NCI-H187 treated with DMSO at 0.1 percent for 48 hours (cell line): ENCODE results near the gene FGF14.

Experiments used
- DNase-seq: peaks from one replicate; lab custom pipeline; 2025; lab: John Stamatoyannopoulos, UW

Gene FGF14

DNA sequence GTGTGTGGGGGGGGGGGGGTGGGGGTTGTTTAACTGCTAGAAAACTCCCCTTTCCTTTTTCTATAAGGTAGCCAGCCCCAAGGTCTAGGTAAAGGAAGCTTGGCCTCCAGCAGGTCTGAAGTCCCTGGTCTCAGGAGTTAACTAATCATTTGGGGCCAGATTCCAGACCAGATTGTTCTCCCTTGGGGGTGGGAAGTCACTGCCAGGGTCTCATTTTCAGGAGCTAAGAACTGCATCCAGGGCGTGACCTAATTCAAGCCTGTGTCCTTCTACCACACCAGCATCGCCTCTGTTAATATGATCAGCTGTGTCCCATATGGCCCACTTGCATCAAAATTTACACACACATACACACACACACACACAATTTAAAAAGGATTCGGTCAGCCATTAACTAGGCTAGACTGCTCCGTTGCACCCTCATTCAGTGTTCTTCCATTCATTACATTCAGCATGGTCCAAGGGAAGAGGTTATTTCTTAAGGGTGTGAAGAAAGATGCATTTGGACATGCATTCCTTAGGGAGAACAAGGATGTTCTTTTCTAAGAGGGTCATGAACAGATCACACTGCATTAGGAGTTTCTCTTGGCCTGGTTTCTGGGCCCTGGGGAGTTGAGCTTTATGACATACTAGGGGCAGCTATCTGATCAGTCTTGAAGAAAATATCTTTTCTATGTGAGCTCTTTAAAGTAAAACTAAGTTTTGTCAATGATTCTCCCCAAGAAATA lies 91.0 kb downstream of the FGF14 start:
- no peak for DNase-seq

DNA sequence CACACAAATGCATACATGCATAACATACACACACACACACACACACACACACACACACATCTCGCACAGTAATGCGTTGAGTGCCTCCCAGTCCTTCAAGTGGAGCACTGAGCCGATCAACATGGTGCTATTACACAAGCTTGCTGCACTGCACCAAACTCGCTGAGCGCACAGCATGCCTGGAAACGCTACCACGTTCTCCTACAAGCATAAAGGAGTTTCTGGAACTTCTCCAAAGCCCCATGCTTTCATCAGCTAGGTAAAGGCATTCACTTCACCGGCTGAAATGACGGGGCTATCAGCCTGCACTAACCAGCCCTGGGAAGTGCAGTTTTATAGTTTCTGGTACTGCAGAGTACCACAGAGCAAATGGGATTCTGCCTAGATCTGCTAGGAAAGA lies 92.7 kb downstream of the FGF14 start:
- DNase-seq: no peak

DNA sequence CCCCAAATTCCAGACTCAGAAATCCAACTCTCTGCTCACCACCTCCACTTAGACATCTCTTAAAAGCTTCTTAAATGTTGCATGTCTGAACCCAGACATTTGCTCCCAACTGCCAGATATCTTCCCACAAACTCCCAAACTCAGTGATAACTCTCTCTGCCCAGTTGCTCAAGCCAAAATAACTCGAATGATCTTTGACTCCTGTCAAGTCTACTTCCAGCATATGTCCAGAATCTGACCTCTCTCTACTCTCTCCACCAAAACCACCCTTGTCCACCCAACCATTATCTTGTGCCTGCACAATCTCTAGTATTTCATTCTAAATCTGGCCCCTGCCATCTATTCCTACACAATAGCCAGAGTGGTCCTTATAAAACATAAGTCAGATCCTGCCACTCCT lies 99.3 kb downstream of the FGF14 start:
- no peak for DNase-seq

DNA sequence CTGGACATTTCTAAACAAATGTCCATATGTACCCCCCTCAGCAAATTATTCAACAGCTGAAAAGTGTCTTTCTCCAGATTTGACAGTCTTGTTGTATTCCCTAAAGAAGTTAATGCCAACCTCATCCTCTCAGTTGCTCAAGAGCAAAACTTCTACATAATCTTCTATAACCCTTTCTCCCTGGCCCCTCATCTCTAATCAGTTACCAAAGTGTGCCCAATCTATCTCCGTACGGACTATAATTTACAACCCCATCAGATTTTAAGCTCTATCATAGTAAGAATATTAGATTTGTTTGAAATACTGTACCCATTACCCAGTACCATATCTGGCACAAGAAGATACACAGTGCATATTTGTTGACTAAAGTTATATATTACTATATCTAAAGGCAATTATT lies 101.5 kb downstream of the FGF14 start:
- no peak for DNase-seq

DNA sequence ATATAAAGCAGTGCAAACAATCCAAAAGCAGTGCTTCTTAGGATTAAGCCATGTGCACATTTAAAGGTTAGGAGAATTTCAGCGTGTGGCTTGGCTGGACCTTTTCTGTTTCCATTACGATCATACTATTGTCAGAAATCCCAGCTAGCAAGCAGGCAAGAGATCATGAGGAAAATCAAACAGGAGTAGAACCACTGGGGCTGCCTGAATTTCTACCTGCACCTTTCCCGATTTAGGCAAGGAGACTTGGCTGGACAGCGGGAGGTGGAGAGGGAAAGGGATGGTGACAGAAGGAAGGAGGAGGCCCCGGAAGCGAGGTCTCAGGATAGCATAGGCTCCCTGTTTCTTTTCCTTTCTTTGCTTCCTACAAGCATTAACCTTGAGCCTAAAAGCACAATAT lies 102.5 kb downstream of the FGF14 start:
- no peak for DNase-seq

DNA sequence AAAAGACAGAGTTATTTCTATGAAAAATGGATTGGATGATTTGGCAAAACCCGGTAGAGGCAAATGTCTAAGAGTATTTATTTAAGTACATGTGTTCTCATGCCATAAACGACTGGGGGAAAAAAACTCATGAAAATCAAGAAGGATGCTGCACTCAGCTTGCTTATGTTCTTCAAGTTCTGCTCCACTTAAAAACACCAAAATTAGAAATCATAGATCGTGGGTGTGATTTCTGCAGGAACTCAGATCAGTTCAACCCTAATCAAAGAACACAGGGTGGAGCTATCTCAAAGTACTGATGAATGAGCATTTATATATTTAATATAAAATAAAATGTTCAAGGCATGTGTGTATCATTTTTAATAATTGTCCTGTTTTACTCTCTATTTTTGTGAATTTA lies 103.8 kb downstream of the FGF14 start:
- no peak for DNase-seq

DNA sequence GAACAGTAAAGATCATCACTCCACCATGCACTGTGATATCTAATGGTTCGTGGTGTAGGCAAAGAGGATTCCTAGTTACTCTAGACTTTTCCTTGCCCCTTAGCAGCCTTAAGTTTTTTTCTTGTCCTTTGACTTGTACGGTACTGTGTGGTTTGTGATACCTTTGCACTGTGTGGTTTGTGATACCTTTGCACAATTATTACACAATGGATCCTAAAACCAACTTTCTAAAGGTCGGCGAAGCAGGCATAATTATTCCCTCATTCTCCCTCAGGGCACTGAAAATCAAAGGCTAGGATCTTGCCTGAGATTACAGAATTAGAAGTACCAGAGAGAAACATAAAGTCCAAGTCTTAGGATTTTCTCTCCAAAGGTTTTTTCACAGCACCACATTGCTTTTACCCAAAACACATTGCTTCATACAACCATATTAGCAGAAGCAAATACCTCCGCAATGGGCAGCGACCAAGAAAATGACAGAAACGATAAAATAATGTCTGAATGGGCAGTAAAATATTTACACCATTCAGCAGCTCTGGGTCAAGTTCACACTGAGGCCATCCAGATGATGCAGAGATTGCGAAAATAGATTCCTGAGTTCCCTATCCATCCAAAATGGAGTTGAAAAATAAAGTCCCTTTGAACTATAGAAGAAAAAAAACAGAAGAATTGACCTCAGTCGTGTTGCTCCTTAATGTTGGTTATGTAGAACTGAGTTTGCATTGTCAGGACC lies 106.4 kb downstream of the FGF14 start:
- no peak for DNase-seq

DNA sequence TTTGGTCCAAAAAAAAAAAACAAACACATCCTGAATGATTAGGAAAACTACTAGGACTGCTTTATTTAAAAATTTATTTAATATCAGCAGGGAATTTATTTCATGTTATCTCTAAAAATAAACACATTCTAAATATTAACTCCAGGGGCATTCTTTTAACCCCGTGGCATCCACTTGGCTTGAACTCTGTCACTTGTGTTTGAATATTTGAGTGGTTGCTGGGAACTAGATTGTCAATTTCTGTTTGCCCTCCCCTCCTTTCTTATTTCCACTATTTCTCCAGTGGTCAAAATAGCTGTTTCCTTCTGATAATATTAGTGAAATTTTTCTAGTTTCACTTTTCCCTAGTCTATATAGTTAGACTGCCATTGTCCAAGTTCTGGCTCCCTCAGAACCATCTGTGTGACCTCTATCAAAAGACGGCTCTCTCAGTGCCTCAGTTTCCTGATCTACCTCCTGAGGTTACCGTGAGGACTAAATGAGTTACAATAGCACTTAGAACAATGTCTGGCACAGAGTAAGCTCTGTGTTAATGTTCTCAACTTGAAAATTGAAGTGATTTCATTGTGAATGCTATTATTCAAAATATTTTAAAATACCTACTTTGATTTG lies 107.3 kb downstream of the FGF14 start:
- DNase-seq: no peak

DNA sequence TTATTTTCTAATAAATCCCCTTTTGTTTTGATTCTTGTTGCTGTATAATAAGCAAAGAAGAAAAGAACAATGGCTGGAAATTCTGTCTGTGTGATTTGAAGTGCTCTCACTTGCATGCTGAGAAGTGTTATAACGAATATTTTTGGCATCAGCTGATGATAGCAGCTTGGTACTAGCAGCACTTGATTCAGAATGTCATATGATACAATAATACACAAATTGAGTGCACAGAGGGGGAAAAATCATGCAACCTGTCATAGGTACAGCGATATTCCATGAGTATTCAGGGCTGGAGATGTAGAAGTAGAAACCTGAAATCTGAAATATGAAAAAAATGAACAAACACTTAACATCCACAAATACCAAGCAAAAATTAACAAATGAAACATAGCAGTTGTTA lies 108.1 kb downstream of the FGF14 start:
- DNase-seq: no peak

DNA sequence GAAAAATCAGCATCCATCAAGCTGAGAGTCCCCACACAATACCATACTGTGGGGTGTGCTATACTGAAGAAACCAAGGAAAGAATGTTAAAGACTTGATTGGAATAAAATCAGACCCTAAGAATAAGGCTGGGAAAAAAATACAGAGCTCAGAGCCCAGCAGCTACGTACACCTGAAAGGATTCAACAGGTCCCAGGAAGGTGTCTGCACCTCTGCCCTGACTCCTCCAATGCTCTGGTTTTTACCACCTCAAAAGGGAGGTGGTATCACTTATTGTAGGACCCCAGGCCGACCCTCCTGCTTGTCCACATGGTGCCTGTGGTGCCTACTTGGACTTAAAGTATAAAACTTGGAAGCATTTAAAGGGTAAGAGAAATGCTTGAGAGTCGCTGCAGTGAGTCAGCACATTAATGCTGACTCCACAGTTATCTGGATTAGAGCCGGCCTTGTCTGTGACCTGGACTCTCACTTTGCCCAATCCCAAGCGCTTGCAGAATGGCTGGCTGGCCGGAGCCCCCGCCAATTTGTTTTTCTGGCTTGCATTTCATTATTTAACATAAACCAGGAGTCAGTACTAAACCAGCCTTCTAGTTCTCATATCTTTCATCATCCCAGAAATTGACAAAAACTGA lies 110.1 kb downstream of the FGF14 start:
- no peak for DNase-seq

DNA sequence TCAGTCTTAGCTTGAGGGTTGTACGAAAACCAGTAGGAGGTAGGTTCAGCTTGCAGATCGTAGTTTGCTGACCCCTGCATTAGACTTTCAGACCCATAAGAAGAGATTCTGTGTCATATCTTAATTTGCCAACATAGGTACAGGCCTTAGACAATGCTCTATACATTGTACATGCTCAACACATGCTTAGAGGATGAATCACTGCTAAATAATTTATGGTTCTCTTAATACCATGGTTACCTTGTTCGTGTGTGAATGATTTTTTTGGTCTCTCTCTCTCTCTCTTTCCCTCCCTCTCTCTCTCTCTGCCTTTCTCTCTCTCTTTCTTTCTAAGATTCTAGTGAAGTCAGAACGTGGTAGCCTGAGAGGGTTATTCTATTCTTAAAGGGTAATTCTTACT lies 112.2 kb downstream of the FGF14 start:
- no peak for DNase-seq

DNA sequence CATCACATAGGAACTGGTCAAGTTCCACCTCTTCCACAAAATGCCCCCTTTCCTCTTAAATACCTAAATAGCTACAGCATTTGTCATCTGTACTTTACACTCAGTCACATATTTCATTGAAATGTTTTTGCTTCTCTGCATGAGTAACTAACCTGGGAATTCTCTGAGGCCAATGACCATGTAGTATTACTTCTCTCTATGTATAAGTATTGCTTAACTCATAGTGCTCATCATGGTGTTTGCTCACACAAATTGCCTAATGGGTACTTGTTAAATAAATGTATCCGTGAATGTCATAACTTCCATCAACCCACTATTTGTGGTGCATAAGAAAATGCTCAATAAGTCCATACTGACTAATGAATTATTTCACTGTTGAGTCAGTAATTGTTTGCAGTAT lies 115.5 kb downstream of the FGF14 start:
- DNase-seq: no peak

DNA sequence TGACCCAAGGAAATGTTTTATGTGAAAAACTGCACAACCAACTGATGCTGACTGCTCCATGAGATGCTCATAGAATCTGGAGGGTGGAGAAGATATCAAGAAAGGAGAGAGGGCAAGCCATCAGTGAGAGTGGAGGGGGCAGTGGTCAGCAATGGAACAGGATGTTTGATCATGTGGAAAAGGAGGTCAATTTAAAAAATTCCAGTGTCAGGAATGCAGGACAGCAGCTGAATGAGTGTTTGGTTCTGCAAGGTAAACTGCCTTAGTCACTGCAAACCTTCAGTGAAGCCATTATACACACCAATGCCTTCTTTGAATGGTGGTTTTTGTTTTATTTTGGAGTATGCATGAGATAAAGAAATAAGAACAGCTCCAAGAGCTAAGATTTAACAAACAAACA lies 121.5 kb downstream of the FGF14 start:
- DNase-seq: no peak

DNA sequence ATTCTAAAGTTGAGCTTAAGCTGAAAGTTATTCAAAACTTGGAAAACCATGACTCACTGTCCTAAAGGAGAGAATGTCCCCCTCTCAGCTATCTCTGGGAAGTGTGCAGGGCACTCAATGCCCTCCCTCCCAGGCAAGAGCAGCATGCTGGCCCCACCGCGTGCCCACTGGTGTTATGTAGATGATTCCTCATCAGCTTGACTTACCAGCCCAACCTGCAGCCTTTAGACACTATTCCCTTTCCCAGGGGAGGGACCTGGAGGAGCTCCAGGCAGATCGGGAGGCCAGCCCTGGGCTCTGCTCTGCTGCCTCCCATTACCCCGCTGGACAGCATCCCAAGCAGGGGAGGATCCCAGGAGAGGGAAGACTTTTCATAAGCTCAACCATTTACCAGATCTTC lies 124.6 kb downstream of the FGF14 start:
- DNase-seq: no peak

DNA sequence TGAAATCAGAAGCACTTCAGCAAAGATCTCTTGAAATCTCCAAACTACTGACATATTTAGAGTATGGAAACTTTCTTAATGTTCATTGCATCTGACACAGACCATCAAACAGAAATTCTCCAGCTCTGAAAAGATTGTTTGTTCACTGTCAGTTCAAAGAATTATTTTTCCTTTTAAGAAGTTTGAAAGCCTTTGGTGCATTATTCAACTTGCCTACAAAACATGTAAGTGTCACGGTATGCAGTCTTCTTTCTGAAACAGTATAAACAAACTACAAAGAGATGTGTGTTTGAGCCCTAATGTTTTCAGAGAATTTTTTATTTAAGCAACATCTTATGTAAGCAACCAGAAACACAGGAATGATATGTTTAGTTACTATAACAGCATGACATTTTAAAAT lies 125.4 kb downstream of the FGF14 start:
- DNase-seq: no peak

DNA sequence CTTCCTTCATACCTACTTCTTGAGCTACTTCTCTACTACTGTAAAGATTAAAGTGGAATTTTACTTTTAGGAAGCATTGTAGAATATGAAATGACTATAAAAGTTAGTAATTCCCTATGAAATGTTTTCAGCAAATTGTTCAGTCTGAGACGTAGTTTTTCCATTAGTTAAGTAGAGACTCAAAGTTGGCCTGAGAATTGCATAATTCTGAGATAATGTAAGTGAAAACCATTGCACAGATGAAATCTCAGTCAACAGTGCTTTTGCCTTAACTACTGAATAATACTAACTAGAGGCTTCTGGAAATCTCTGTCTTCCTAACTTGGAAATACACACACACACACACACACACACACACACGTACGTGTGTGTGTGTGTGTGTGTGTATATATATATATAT lies 125.9 kb downstream of the FGF14 start:
- no peak for DNase-seq

DNA sequence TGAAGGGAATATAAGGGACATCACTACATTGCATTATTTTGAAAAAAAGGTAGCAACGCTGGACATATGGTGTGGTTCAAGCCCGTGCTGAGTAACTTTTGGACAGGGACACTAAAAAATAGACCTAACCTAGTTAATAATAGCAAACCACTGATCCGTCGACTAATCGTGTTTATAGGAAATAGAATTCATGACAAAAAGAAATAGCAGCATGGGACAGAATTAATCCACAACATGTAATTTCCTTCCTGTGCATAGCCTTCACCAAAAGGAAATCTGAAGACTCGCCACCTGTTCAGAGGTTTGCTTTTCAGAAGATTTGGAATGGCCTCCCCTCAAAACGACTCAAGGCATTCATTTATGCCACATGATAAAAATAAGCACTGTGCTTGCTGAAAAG lies 128.7 kb downstream of the FGF14 start:
- no peak for DNase-seq

DNA sequence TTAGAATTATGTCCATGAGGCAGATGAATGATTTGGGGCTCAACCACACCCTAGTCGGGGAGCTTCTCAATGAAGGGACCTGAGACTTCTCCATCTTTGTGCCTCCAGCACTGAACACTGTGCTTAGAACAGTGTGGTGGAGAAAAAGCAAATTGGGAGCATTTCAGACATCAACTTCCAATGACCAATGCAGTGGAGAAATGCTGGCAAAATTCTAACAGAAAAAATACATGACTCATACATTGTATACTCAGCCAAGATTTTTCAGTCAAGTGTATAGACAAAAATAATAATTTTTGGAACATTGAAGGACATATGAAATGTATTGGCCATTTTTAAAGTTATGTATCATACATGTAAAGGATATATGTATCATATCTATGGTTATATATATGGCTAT lies 134.7 kb downstream of the FGF14 start:
- DNase-seq: no peak

DNA sequence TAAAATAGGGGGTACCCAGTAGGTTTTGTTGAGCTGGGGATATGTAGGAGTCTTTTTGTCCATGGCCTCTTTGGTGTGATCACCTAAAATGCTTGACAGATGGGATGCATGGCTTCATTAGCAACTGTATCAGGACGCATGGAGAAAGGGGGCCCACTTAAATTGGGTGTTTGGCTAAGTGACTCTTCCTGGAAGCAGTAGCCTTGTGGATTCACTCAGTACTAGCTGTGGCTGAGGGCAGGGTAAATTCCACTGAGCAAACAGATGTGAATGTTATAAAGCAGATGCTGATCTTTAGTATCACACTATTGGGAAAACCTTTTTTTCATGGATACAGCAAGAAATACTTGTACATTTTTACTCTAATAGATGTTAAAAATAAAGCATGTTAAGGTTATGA lies 140.0 kb downstream of the FGF14 start:
- no peak for DNase-seq

DNA sequence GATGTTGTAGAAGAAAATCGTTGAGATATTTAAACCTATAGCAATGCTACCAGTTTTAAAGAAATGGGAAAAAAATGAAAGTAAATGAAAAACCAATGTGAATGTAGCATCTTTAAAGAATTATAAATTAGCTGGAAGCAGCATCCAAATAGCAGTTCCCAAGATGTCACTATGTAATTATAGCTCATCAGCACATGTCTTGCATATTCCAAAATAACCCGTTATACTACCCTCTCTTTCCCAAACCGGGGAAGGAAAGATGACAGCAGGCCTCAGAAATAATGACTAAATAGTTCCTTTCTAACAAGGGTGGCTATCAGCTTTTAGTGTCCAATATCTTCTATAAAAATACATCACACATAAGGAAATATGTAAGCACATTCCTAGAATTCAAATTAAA lies 140.5 kb downstream of the FGF14 start:
- DNase-seq: no peak

DNA sequence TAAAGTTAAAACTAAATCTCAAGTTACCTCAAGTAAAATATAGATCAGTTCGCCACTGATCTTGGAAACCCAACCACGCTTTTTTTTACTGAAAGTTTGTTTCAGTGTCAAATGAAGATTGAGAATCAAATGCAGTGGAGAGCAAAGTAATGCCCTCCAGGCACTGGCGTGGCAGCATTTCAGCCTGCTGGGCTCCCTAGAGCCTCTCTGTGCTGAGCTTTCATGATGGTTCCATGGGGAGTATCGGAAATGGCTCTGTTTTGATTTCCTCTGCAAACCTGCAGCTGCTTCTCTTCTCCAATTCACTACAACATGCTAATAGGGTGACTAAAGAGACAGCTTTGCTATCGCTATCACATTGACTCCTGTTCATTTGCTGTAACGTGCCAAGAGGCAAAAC lies 141.6 kb downstream of the FGF14 start:
- DNase-seq: no peak

DNA sequence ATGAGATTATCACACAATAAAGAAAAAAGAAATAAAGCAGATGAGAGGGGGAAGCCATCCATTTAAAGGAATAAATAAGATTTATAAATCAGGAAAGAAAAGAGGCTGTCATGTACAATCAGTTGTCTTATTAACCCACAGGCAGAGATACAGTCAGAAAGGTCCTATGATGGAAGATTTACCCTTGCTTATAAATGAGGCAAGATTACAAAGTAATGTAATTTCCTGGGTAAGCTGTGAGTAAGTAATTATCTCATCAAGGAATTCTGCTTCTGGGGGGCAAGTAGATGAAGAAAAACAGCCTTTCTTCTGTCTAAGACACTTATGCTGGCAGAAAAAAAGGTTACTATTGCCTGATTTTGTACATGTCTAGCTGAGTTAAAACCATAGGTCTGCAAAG lies 146.4 kb downstream of the FGF14 start:
- no peak for DNase-seq

DNA sequence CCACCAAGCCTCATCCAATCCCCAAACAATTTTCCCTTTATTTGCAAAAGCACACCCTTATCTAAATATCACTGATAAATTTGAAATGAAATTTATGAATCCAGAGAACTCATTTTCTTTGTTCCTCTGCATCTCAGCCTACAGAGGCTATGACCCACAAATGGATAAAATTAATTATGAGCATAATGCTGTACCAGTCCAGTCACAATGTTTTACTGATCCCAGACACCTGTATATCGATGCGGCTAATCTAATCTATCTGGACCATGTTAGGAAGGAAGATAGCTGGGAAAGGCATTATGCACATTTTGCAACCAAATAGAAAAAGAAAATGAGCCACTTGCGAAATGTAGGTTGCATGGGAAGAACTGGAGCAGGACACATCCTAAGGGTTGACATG lies 150.0 kb downstream of the FGF14 start:
- DNase-seq: no peak
